NCI-H146 treated with DMSO at 0.1 percent for 48 hours (cell line): ENCODE results near the gene ADAMTS10.
"Not testable (repeated sequence)": the region's sequence is repeated elsewhere in the genome, so short reads cannot be mapped to it uniquely, and the experiment has no call there.

Experiments
- DNase-seq: peaks from one replicate; lab custom pipeline; 2025; ENCODE audit not compliant: unreplicated experiment; lab: John Stamatoyannopoulos, UW

ADAMTS10 gene

GRCh38 chr19:8610041-8610935 lies at the start of gene ADAMTS10:
TSS of gene ADAMTS10 (minus strand) at chr19:8610715. CDS start at chr19:8605710, 5,005 bp downstream.
- DNase-seq = no peak

GRCh38 chr19:8659905-8660304 lies 49.4 kb upstream of the ADAMTS10 start:
- DNase-seq = no peak

GRCh38 chr19:8657869-8658268 lies 47.4 kb upstream of the ADAMTS10 start:
- no peak for DNase-seq

- no peak for DNase-seq
Observed at GRCh38 chr19:8655340-8655709, 44.8 kb upstream of the ADAMTS10 start.

- no peak for DNase-seq
Observed at GRCh38 chr19:8654591-8655339, 44.2 kb upstream of the ADAMTS10 start.

- no peak for DNase-seq
Observed at GRCh38 chr19:8648240-8648639, 37.7 kb upstream of the ADAMTS10 start.

GRCh38 chr19:8643860-8644653 lies 33.5 kb upstream of the ADAMTS10 start:
- DNase-seq = no peak

DNA sequence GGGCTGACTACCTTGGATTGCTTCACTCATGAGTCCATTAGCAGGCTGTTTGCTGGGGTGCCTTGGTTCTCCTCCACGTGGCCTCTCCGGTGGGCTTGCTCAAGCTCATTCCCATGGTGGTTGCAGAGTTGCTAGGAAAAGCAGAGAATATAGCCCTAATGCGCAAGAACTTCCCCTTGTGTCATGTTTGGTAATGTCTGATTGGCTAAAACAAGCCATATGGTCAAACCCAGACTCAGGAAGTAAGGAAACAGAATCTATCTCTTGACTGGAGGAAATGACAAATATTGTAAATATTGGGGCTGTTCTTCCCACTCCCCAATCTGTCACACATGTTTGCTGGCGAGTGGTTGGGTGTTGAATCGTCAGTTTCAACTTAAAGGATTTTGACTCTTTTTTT lies 32.0 kb upstream of the ADAMTS10 start:
- DNase-seq = no peak

GRCh38 chr19:8641908-8642547 lies 31.5 kb upstream of the ADAMTS10 start:
- DNase-seq = no peak

GRCh38 chr19:8641221-8641907 lies 30.8 kb upstream of the ADAMTS10 start:
- DNase-seq = no peak

DNA sequence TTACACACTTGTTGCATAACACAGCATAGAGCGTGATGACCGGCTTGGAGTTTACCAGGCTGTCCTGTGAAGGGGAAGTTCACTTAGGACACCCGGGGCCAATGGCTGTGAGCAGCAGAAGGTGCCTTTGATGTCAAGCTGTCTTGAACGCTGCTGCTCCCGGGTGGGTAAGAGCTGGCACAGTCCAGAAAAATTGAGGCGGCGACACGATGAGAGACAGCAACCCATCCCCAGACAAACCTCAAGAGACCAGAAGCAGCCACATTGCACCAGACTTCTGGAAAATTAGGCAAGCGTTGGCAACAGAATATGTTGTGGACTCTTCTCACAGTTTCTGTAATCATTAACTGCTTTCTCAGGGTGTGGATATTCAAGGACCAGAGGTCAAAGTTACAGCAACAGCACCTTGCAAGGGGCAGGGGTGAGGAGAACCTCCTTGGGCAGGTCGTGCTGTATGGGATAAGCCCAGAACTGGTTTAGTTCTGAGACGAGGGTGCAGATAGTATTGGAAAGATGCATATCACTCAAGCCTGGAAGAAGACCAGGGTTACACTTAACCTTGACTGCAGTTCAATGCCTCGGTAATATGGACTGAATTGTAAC lies 30.0 kb upstream of the ADAMTS10 start:
- DNase-seq = no peak

DNA sequence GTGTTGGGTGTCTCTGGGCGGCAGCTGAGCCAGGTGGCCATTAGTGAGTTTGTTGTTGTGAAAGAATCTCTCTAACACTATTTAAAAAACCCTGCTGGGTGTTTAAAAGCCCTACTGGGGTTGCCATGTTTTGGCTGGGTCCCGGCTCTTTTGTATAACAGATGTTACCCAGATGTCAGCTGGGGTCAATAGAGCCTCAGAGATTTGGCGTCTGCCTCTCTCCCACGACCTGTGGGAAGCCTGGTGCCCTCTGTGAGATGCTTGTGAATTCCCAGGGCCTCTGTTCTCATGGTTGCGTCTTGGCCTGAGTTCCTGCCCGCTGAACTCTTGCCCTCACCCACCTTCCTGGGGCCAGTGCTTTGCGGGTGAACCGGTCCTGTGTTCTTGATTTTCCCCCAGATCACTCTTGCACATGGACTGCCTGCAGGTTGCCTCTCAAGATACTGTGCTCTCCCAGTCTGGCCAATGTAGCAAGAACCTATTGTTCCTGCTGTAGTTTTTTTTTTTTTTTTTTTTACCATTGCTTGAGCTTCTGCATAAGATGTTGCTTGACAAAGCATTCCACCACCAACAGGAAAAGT lies 29.4 kb upstream of the ADAMTS10 start:
- no peak for DNase-seq

GRCh38 chr19:8638078-8638619 lies 27.6 kb upstream of the ADAMTS10 start:
- no peak for DNase-seq

- not testable (repeated sequence) for DNase-seq
Observed at GRCh38 chr19:8637070-8637469, 26.6 kb upstream of the ADAMTS10 start.

- DNase-seq = no peak
Observed at GRCh38 chr19:8635422-8635821, 24.9 kb upstream of the ADAMTS10 start.

DNA sequence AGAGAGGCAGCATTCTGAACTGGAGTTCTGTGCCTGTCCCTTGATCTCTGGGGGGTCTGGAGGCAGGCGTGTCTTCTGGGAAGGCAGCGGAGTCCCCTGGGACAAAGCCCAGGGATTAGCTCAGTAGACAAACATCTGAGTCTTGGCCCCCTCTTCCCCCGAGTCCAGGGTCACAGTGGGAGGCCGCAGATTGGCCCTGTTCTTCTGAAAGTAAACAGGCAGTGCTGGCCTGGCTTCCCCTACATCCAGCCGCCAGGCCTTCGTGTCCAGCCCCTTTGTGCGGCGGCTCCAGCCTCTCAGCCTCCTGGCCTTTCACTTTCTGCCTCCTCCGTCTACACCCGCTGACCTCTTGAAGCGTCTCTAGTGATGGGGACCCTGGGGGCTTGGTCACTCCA lies 20.9 kb upstream of the ADAMTS10 start:
- no peak for DNase-seq

DNA sequence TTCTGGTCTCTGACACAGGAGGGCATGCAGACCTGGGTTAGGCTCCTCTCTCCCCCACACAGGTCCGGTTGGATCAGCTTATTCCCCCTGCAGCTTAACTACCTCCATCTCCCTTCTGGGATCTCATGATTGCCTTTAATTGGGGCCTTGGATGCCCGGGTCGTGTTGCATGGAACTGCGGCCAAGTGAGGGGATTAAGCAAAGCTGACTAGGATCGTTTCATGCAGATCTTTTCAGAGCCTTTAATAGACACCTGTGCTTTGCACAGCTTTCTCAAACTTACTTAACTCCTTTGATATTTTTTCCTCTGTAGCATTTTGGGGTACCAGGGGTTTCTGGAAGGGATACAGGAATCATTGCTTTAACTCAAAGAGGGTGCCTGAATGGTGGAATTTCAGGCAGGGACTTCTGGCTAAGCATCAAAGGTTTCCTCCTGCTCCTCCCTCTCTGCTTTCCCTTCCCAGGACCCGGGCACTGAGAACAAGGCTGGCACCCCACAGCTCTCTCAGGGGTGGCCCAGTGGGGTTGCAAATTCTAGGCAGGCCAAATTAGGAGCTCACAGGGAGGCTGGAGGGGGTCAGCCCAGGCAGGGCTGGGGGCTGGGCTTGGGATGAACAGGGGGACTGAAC lies 20.4 kb upstream of the ADAMTS10 start:
- no peak for DNase-seq

DNA sequence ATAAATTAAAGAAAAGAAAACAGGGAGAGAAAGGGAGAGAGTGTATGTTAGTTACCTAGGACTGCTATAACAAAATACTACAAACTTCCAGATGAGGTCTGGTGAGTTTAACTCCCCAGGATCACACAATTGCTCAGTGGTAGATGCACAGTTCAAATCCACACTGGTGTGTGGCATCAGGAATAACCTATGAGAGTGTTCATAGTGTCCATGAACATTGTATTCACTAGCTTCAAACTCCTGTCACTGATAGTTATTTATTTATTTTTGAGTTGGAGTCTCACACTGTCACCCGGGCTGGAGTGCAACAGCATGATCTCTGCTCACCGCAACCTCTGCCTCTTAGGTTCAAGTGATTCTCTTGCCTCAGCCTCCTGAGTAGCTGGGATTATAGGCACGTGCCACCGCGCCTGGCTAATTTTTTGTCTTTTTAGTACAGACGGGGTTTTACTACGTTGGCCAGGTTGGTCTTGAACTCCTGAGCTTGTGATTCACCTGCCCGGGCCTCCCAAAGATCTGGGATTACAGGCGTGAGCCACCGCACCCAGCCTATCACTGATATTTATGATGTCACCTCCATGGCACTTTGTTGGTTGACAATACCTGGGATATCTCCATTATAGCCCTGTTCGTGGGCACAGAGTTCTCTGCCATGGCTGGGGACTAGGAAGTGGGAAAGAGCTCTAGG lies 19.6 kb upstream of the ADAMTS10 start, which contains the start of gene NFILZ:
Gene NFILZ (plus strand): TSS at position 638 of the 688 bp plus-strand sequence. CDS start 46,133 bp downstream, outside the sequence.
- DNase-seq = no peak
